Motor neuron (in vitro differentiated cells): Measurements from ENCODE around the gene PC. TPM values are rescaled to one million over a fixed set of nuclear protein-coding genes. Genes with fewer than 3 reads are reported as not detected.
"Not testable (repeated sequence)": the region's sequence is repeated elsewhere in the genome, so short reads cannot be mapped to it uniquely, and the experiment has no call there.

ENCODE experiments used
- ATAC-seq, 8 experiments: fragments of 200-7000 bp; cut with Tn5 transposase; replicated peaks in 6 of 8; 2 replicates each; pipeline ENCODE4 v1.8.0; 2021; ENCODE audit warnings: mild to moderate bottlenecking in 8 of 8, moderate library complexity in 8 of 8
- H3K27ac ChIP-seq, 2 donors: fragments of 250-450 bp; sonication (Bioruptor Pico); 2 replicates each; pipeline ENCODE4 v1.9.0; 2021; ENCODE audit warnings: antibody characterized with exemption in 2 of 2, mild to moderate bottlenecking in 2 of 2, moderate library complexity in 1 of 2
- H3K4me1 ChIP-seq, 2 donors: fragments of 250-450 bp; sonication (Bioruptor Pico); replicated peaks in 1 of 2; 2 replicates each; pipeline ENCODE4 v1.6.1; 2021; ENCODE audit warnings: antibody characterized with exemption in 2 of 2, mild to moderate bottlenecking in 2 of 2, moderate library complexity in 1 of 2
- H3K4me3 ChIP-seq, 5 donors: fragments of 250-450 bp; sonication (Bioruptor Pico); 2 replicates each; pipeline ENCODE4 v1.9.0; 2021; ENCODE audit warnings: antibody characterized with exemption in 5 of 5, mild to moderate bottlenecking in 5 of 5, moderate library complexity in 4 of 5
- WGBS, 10 experiments: fragments of 450-650 bp; shearing (Covaris generic); methylation state at CpG; one replicate each; pipeline ENCODE4 v1.0.0; 2022; 5-methylcytosine and 5-hydroxymethylcytosine counted together
- in situ Hi-C, 9 experiments: fragments of 400-800 bp; cut with MboI; loops; one replicate each; pipeline ENCODE4 v1.15.0; 2021; ENCODE audit warnings: low sequenced_read_pairs in 9 of 9, low pct_unique_long_range_greater_than_20kb in 2 of 9; ENCODE audit not compliant: unreplicated experiment in 9 of 9
- total RNA-seq, 8 experiments: library from RNA; unstranded; fragments of 300-600 nt; gene quantifications; 2 replicates each; pipeline versions ENCODE4 v1.2.3 to v1.2.4, GENCODE V29; 2022

The PC gene
- total RNA-seq, 8 experiments from 2014 or later: 8.7 to 31.9 (median 20.0) TPM

DNA sequence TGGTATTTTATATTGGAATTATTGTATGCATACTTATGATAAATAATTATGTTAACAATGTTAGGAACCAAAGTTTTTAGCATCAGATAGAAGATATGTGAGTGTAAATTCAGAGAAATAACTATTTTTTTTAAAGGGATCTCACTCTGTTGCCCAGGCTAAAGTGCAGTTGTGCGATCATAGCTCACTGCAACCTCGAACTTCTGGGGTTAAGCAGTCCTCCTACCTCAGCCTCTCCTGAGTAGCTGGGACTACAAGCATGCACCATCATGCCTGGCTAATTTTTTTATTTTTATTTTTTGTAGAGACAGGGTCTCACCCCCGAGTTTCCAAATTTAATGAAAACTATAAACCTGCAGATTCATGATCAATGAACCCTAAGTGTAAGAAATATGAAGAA is 148.6 kb downstream of the PC start:
- 46 to 100% (median 85%) methylated on average over 1 to 3 of the region's 3 CpGs; no CpG with 5 or more reads in 1 of the 10 experiments for WGBS, 10 experiments
- in situ Hi-C loops: loop anchor here in 1 of 9 experiments (25.0 kb wide), 1 partner anchor 97 kb away; no protein-coding TSS in a partner anchor
- Histone ChIP-seq H3K27ac (no peak overlapping the region), H3K4me3 (no peak overlapping the region), H3K4me1 (no peaks in the 10 kb centered on the region)
- no peak for ATAC-seq

- H3K4me3 ChIP-seq: no peak overlapping the region
These were observed 157.3 kb downstream of the PC start for GRCh38 chr11:66800720-66801428.

GRCh38 chr11:66799815-66800214 is 158.4 kb downstream of the PC start:
- H3K4me1 ChIP-seq, ATAC-seq, H3K27ac ChIP-seq, H3K4me3 ChIP-seq: not testable (repeated sequence)
- in situ Hi-C loops: loop anchor here in 1 of 9 experiments (25.0 kb wide), 1 partner anchor 88 kb away; no protein-coding TSS in a partner anchor

More at GRCh38 chr11:66800720-66801428, 157.3 kb downstream of the PC start:
- ATAC-seq: no peak
- in situ Hi-C loops: loop anchor here in 1 of 9 experiments (25.0 kb wide), 1 partner anchor 89 kb away; no protein-coding TSS in a partner anchor
- Histone ChIP-seq H3K27ac (no peak overlapping the region), H3K4me1 (no peaks in the 10 kb centered on the region)
- WGBS, 10 experiments: 50 to 90% (median 84%) methylated on average over 1 to 5 of the region's 5 CpGs; no CpG with 5 or more reads in 1 of the 10 experiments

Other genes starting within 250 kb of the PC start
- 10 to 100 TPM in 7 of 8 experiments, 1 to 10 TPM in 1; 2.4 to 99.4 (median 62.6) TPM for gene SPTBN2, start 229.2 kb downstream of the PC start, total RNA-seq
- gene RCE1, start 114.9 kb downstream of the PC start, total RNA-seq: 10 to 100 TPM; 11.4 to 21.6 (median 15.4) TPM
- 10 to 100 TPM in 7 of 8 experiments, 1 to 10 TPM in 1; 7.7 to 45.9 (median 34.0) TPM for gene LRFN4, start 101.3 kb downstream of the PC start, total RNA-seq
- not detected for gene C11orf86, start 16.9 kb upstream of the PC start, total RNA-seq
- 1 to 10 TPM in 5 of 8 experiments, under 1 TPM in 3; 0.40 to 4.8 (median 2.0) TPM for gene SYT12, start 64.8 kb upstream of the PC start, total RNA-seq
- 10 to 100 TPM in 1 of 8 experiments, 1 to 10 TPM in 1, under 1 TPM in 2, not detected in 4; 0.24 to 10.1 (median 1.2) TPM for gene RHOD, start 98.5 kb upstream of the PC start, total RNA-seq
- 10 to 100 TPM; 20.5 to 83.0 (median 33.9) TPM for gene KDM2A, start 160.9 kb upstream of the PC start, total RNA-seq